ENCODE data around the gene AFTPH. TPM values are rescaled to one million over a fixed set of nuclear protein-coding genes. Genes with fewer than 3 reads are reported as not detected.

The AFTPH gene
- total RNA-seq, 3 donors from 2014 or later (not counting 1 experiment from before 2014, with no cell fraction given) = 28.9 to 39.6 (median 39.5) TPM

DNA sequence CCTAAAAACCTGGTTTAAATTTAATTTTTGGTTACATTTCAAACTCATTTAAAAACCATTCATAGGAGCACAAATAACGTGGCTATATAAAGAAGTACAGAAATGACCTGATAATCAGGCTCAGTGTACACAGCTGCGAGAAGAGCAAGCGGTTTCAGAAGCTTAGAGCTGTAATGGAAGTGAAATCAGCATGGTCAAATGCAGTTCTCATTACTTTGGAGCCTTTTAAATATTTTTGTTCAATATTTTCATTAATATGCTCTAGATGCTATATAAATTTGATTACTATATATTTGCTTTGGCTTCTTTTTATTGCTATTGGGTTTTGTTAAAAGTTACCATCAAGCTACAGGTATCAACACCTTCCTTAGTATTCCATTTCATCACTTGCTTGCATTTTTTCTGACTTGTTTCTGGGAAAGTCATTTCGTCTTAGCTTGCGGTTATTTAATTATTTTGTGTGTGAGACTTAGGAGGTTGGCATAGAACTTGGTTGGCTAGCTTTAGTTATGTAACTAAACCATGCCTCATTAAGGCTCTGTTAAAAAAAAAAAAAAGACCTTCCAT is 58.7 kb downstream of the AFTPH start:
- Mint-ChIP-seq H3K36me3 (peaks cover 15% of the 10 kb centered on the region), H3K4me3 (no peak overlapping the region), H3K4me1 (peaks cover 7 to 10% of the 10 kb centered on the region in 2 donors), H3K27me3 (ENCODE audit: low read depth in 2 of 2) (no peaks in the 10 kb centered on the region), H3K27ac (peak overlapping the region in 1 of 2 donors; percentile 18), H3K9me3 (no peaks in the 10 kb centered on the region)
- DNase-seq (no peak), ATAC-seq (no peak)
- intact Hi-C loops (cut with micrococcal nuclease) = no loop called here
- H3K27me3 ChIP-seq (ENCODE audit: control insufficient read depth, insufficient read depth, low read length) = no peaks in the 10 kb centered on the region
- peaks cover 43% of the 10 kb centered on the region for H3K36me3 ChIP-seq (ENCODE audit: control insufficient read depth, insufficient read depth, low read length)
- no peak overlapping the region for H3K4me3 ChIP-seq (ENCODE audit: low read length)
- H3K27ac ChIP-seq (ENCODE audit: low read length) = no peak overlapping the region
- WGBS (ENCODE audit: insufficient coverage) = 82% methylated on average over 3 of the region's 5 CpGs
- TF ChIP-seq, protein P1, sequence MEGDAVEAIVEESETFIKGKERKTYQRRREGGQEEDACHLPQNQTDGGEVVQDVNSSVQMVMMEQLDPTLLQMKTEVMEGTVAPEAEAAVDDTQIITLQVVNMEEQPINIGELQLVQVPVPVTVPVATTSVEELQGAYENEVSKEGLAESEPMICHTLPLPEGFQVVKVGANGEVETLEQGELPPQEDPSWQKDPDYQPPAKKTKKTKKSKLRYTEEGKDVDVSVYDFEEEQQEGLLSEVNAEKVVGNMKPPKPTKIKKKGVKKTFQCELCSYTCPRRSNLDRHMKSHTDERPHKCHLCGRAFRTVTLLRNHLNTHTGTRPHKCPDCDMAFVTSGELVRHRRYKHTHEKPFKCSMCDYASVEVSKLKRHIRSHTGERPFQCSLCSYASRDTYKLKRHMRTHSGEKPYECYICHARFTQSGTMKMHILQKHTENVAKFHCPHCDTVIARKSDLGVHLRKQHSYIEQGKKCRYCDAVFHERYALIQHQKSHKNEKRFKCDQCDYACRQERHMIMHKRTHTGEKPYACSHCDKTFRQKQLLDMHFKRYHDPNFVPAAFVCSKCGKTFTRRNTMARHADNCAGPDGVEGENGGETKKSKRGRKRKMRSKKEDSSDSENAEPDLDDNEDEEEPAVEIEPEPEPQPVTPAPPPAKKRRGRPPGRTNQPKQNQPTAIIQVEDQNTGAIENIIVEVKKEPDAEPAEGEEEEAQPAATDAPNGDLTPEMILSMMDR (IDR thresholded peaks at IDR 0.05) = no peak
- no peaks in the 10 kb centered on the region for H3K4me1 ChIP-seq (ENCODE audit: control insufficient read depth, insufficient read depth, low read length)
- H3K9me3 ChIP-seq (ENCODE audit: control insufficient read depth, insufficient read depth, low read length) = no peaks in the 10 kb centered on the region

DNA sequence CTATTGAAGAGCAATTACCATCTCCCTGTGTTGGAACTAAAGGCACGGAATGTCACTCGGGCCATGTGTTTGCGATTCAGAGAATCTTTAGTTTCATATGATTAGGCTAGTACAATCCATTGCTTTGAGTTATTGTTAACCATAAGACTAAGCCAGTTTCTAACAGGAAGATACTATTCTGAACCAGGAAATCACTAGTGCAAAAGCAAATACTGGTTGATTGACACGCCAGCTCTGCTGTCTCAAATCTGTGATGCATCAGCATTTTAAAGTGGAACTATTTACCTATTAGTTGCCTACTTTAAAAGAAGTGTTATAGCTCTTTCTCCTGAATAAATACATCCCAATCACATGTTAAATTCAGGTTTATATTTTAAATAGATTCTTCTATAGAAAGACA is 61.9 kb downstream of the AFTPH start:
- H3K4me1 Mint-ChIP-seq = peaks cover 7 to 8% of the 10 kb centered on the region in 2 donors
- intact Hi-C loops (cut with micrococcal nuclease) = loop anchor here (2.0 kb wide), 1 partner anchor 287 kb away; no protein-coding TSS in a partner anchor
- H3K36me3 Mint-ChIP-seq = peaks cover 25% of the 10 kb centered on the region
- no peak for ATAC-seq
- no peaks in the 10 kb centered on the region for H3K9me3 ChIP-seq (ENCODE audit: control insufficient read depth, insufficient read depth, low read length)
- no peak overlapping the region for H3K27ac ChIP-seq (ENCODE audit: low read length)
- TF ChIP-seq, protein P1 (IDR thresholded peaks at IDR 0.05) = no peak
- H3K27ac Mint-ChIP-seq = no peak overlapping the region
- no peaks in the 10 kb centered on the region for H3K27me3 Mint-ChIP-seq (ENCODE audit: low read depth in 2 of 2)
- H3K4me1 ChIP-seq (ENCODE audit: control insufficient read depth, insufficient read depth, low read length) = no peaks in the 10 kb centered on the region
- no peak overlapping the region for H3K4me3 ChIP-seq (ENCODE audit: low read length)
- 95% methylated on average over 4 of the region's 4 CpGs for WGBS (ENCODE audit: insufficient coverage)
- no peaks in the 10 kb centered on the region for H3K9me3 Mint-ChIP-seq
- H3K4me3 Mint-ChIP-seq = no peak overlapping the region
- no peak for DNase-seq
- no peaks in the 10 kb centered on the region for H3K27me3 ChIP-seq (ENCODE audit: control insufficient read depth, insufficient read depth, low read length)
- H3K36me3 ChIP-seq (ENCODE audit: control insufficient read depth, insufficient read depth, low read length) = peaks cover 45% of the 10 kb centered on the region

DNA sequence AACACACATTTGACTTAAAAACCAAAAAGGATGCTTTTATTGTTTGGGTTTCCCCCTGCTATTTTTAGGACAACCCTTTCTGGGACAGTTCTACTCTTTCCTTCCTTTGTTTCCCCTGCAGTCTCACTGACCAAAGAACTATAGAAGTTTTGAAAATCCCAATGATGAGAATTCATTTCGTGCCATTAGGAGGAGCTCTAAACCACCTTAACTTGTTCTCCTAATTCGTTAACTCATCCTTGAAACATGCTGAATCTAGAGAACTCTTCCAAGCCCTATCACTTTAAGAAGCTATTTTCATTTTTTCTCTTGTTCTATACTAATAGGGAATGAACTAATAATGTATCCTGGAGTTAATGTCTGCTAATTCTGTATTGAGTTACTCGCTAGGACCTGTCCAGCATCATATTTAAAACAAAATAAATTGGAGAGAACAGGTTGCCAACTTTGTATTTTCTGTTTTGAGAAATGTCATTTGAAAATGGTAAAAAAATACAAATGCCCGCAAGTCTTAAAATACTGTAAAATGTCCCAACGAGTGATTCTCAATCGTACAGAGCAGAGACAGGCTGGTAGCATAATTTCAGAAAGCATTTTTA is 62.9 kb downstream of the AFTPH start:
- H3K27me3 ChIP-seq (ENCODE audit: control insufficient read depth, insufficient read depth, low read length) = no peaks in the 10 kb centered on the region
- no peak overlapping the region for H3K4me3 ChIP-seq (ENCODE audit: low read length)
- peaks cover 49% of the 10 kb centered on the region for H3K36me3 ChIP-seq (ENCODE audit: control insufficient read depth, insufficient read depth, low read length)
- intact Hi-C loops (cut with micrococcal nuclease) = loop anchor here (1.0 to 2.0 kb wide), 3 partner anchors 244 to 286 kb away; no protein-coding TSS in a partner anchor
- no peaks in the 10 kb centered on the region for H3K4me1 ChIP-seq (ENCODE audit: control insufficient read depth, insufficient read depth, low read length)
- H3K4me1 Mint-ChIP-seq = peaks cover 6 to 7% of the 10 kb centered on the region in 2 donors
- H3K9me3 Mint-ChIP-seq = no peaks in the 10 kb centered on the region
- peak; percentile 62 to 79 (median 70) for ATAC-seq
- no peaks in the 10 kb centered on the region for H3K9me3 ChIP-seq (ENCODE audit: control insufficient read depth, insufficient read depth, low read length)
- H3K27me3 Mint-ChIP-seq (ENCODE audit: low read depth in 2 of 2) = no peaks in the 10 kb centered on the region
- H3K27ac Mint-ChIP-seq = peak overlapping the region in 1 of 2 donors; percentile 16
- TF ChIP-seq, protein P1 (IDR thresholded peaks at IDR 0.05) = peak; percentile 75
- no peak overlapping the region for H3K4me3 Mint-ChIP-seq
- H3K27ac ChIP-seq (ENCODE audit: low read length) = no peak overlapping the region
- DNase-seq = peak in 1 of 2 donors; percentile 72
- WGBS (ENCODE audit: insufficient coverage) = 61% methylated on average over 5 of the region's 6 CpGs
- peaks cover 25% of the 10 kb centered on the region for H3K36me3 Mint-ChIP-seq

Measured in natural killer cell (primary cell).